Stimulated activated CD8-positive, alpha-beta memory T cell treated with anti-CD3 and anti-CD28 coated beads, Interleukin-4, amount 100 ng/mL, for 24 hours (primary cell): ENCODE data around the gene PLEKHH2.

ENCODE experiments used
- DNase-seq: peaks from one replicate; pipeline ENCODE4 v3.0.0-alpha.2; 2020; ENCODE audit warnings: low read depth

Gene PLEKHH2

GRCh38 chr2:43763091-43763490 lies 126.0 kb downstream of the PLEKHH2 start:
- no peak for DNase-seq

GRCh38 chr2:43764086-43764705 lies 127.1 kb downstream of the PLEKHH2 start:
- DNase-seq, result no peak

GRCh38 chr2:43766006-43766405 lies 128.9 kb downstream of the PLEKHH2 start:
- DNase-seq, result no peak

GRCh38 chr2:43773876-43774613 lies 137.0 kb downstream of the PLEKHH2 start, which contains the start of gene DYNC2LI1:
Gene DYNC2LI1 (plus strand): TSS chr2:43774039. CDS start chr2:43774139, 100 bp downstream.
- peak; percentile 75 for DNase-seq

DNA sequence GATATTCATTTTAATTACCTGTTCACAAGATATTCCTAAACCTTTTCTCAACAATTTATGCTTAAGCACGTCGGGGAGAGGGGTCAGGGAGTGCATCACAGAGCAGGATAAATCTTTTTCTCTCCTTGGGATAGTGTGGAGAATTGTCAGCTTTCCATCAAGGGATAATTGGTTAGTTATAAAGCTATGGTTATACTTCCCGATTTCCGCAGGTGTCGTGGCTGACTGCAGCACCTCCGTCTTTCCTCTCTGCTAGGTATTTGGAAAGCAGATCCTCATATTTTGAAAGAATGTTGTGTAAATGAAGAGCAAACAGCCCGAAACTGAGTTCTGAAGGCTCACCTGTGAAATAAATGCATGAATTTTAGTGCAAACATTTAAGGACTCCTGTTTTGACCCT lies 137.6 kb downstream of the PLEKHH2 start:
- DNase-seq, result no peak

DNA sequence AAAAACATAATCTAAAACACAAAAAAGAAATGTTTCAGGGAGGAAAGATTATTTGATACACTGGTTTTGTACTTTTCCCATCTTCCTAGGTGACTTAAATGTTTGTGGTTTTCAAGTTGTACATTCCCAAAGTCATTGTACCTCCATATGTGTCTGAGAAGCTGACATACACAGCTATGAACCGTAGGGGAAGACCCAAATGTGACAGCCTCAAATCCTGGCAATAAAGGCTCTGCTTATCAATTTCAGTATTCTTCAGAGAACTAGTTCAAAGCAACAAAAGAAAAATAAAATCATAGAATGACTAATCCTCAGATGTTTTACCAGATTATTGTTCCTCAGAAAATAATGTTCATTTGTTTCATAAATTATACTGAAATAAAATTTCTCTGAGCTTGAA lies 139.3 kb downstream of the PLEKHH2 start:
- no peak for DNase-seq

- no peak for DNase-seq
Measured at GRCh38 chr2:43777306-43777926, 140.4 kb downstream of the PLEKHH2 start.

- no peak for DNase-seq
Measured at GRCh38 chr2:43778233-43778632, 141.2 kb downstream of the PLEKHH2 start.

DNA sequence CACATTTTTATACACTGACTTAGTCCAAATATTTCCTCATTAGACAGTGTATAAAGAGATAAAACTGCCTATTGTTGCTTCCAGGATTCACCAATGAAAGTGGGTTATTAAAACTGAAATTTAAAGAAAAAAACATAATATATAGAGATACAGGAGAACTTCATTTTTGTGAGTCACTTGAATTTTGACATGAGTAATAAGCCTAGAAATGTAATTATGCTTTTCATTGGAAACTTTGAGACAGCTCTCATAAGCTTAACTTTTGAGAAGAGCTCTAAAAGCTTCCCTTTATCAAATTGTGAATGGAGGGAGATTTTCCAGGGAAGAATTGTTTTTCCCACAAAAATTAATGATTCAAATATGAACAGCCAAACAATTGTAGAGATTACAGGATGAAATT lies 150.8 kb downstream of the PLEKHH2 start:
- no peak for DNase-seq

DNA sequence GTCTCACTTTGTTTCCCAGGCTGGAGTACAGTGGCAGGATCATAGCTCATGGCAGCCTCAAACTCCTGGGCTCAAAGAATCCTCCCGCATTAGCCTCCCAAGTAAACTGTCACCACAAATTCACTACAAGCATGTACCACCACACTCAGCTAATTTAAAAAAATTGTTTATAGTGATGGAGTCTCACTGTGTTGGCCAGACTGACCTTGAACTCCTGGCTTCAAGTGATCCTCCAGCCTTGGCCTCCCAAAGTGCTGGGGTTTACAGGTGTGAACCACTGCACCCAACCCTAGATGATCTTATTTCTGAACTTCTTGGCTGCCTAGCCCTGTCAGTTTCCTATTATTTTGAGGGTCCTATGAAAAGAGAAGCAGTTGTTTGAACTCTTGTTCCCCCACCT lies 151.6 kb downstream of the PLEKHH2 start:
- no peak for DNase-seq

GRCh38 chr2:43790147-43790546 lies 153.1 kb downstream of the PLEKHH2 start:
- DNase-seq, result no peak

DNA sequence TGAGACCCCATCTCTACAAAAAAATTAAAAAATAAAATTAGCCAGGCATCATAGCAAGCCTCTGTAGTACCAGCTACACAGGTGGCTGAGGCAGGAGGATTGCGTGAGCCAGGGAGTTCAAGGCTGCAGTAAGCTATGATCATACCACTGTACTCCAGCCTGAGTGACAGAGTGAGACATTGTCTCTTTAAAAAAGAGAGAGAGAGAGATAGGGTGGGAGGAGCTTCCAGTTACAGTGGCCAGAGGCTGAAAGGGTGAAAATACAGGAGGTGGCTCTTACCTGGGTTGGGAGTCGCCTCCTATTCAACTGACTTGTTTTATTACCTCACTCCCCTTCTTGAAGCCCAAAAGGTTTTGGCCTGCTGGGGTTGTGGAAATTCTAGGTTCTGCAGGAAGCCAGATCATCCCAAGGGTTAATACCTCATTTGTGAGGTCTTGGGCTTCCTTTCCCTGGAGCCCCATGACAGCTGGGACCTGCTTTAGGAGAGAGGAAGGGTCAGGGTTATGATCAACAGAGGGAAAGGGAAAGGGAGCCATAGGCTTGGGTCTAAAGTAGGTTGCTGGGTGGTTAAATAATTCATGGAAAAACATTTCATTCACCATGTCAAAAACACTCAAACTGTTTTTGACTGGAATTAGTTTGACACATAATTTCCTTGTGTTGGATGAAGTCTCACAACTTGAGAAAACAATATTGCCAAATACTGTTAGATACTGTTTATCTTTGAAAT lies 154.1 kb downstream of the PLEKHH2 start:
- no peak for DNase-seq

DNA sequence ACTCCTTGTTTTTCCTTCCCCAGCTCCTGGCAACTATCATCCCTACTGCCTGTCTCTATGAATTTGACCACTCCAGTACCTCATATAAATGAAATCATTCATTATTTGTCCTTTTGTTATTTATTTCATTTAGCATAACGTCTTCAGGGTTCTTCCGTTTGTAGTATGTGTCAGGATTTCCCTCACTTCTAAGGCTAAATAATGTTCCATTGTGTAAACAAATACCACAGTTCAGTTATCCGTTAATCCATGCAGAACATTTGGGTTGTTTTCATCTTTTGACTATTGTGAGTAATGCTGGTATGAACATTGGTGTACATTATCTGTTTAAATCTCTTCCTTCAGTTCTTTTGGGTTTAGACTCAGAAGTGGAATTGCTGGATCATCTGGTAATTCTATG lies 155.6 kb downstream of the PLEKHH2 start:
- DNase-seq, result no peak

- no peak for DNase-seq
Measured at GRCh38 chr2:43794956-43795355, 157.9 kb downstream of the PLEKHH2 start.

DNA sequence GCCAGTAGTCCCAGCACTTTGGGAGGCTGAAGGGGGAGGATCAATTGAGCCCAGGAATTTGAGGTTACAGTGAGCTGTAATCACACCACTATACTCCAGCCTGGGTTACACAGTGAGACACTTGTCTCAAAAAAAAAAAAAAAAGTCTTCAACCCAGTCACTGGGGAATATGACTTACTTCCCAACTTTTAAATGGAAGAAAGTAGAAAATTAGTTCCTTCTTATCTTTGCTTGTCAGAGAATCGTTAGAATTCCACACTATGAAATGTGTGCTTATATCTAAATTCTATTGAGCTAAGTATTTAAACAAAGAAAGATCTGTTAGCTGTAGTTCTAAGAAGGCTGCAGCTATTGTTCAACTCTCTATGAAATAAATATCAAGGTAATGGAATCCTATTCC lies 159.1 kb downstream of the PLEKHH2 start:
- no peak for DNase-seq

DNA sequence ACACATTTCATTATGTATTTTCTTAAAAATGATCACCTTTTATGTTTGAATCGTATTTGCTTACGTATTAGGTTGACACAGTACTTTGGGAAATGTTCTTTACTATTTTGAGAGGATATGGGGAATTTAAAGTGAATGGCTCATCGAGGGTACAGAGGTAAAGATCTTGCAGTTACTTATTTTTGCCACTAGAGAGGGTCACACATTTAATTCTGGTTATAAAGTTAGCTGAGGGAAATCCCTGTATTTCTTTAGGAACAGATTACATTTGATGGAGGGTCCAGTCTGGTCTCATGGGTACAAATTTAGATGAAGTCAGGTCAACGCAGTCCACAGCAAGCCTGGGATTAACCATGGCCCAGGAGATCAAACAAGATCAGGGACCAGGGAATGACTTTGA lies 161.2 kb downstream of the PLEKHH2 start:
- DNase-seq, result no peak

DNA sequence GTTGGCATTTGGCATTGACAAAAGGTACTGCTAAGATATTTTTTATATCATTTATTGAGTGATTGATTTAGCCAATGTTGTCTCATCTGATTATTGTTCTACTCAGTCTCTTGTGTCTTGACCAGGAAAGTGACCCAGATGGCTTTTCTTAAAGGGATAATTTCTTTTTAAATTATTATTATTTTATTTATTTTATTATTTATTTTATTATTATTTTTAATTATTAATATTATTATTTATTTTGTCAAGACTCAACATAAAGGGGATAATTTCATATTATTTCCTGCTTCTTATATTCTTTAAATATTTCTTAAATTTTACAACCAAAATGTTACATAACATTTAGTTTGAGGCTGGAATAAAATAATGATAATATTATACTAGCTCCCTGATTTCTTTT lies 163.8 kb downstream of the PLEKHH2 start:
- DNase-seq, result no peak

DNA sequence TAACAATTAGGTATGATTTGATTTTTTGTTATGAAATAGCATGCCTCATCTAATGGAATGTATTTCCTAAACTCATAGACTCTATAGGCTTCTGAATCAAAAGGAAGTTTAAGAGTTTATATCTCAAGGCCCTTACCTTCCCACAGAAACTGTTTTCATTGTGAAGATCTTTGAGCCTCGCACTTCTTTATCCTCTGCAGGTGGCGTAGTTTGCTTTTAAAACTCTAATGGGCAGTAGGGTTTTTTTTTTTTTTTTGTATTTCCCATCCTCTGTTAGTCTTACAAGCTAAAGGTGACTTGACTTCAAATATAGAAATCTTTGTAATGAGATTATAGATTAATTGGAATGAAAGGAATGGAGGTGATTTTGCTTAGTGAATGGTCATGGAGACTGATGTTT lies 165.1 kb downstream of the PLEKHH2 start:
- DNase-seq, result no peak

- DNase-seq, result no peak
Measured at GRCh38 chr2:43803113-43803512, 166.1 kb downstream of the PLEKHH2 start.

GRCh38 chr2:43806719-43807031 lies 169.6 kb downstream of the PLEKHH2 start:
- DNase-seq, result no peak

GRCh38 chr2:43810452-43810851 lies 173.4 kb downstream of the PLEKHH2 start:
- no peak for DNase-seq

GRCh38 chr2:43810888-43811287 lies 173.8 kb downstream of the PLEKHH2 start:
- no peak for DNase-seq

DNA sequence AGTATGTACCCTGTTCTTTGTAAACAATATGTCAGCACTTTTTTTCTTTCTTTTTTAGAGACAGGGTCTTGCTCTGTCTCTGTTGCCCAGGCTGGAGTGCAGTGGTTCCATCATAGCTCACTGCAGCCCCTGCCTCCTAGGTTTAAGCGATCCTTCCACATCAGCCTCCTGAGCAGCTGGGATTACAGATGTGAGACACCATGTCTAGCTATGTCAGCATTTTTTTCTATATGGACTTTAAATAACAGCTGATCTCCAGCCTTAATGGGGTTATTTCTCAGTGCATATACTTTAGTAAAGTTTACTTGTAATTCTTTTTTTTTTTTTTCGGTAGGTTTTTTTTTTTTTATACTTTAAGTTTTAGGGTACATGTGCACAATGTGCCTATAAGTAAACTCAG lies 174.9 kb downstream of the PLEKHH2 start:
- no peak for DNase-seq
